Umbilical cord (tissue), 2 donors: ENCODE results near the gene CORO2B. TPM values are rescaled to one million over a fixed set of nuclear protein-coding genes. Genes with fewer than 3 reads are reported as not detected.

Source experiments
- DNase-seq: peaks from one replicate; pipeline ENCODE4 v3.0.0-alpha.2; 2015; ENCODE audit warnings: low spot score
- total RNA-seq: library from RNA; depleted of rRNA; stranded (reverse); fragments of >200 nt; gene quantifications from one replicate; pipeline ENCODE4 v1.2.3, GENCODE V29; 2014; ENCODE audit warnings: low replicate concordance; ENCODE audit not compliant: insufficient read depth

Gene CORO2B
- total RNA-seq, 1 donor from 2014 or later: 0.72 TPM

DNA sequence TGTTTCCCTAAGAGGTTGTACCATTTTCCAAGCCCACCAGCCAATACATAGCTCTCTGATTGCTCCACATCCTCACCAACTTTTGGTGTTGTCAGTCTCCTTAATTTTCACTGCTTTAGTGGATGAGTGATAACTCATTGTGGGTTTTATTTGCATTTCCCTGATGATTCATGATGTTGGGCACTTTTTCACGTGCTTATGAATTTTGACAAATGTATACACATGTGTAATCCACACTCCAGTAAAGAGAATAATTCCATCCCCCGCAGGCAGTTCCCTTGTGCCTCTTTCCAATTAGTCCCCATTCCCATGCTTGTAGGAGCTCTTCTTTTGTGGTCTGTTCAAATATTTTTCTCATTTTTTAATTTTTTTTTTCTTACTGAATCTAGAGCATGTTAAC lies 189.5 kb downstream of the CORO2B start:
- DNase-seq: no peak

DNA sequence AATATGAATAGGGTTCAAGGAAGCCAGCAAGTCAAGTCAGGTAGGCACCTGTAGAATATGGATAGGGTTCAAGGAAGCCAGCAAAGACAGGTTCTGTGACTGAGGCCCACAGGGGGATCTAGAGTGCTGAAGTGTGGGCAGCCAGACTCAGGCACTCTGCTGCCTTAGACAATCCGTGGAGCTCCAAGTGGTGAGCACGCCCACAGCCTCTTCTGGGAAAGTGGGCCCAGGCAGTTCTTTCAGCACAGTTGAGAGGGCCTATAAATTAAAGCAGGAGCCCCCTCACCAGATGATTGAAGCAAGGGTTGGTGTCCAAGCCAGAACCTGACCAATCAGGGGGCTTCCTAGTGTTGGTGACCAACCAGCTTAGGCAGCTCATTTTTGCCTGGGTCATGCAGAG lies 190.9 kb downstream of the CORO2B start:
- no peak for DNase-seq

- no peak for DNase-seq
Measured at GRCh38 chr15:68770216-68770615, 191.4 kb downstream of the CORO2B start.

- no peak for DNase-seq
Measured at GRCh38 chr15:68773036-68773435, 194.2 kb downstream of the CORO2B start.

- no peak for DNase-seq
Measured at GRCh38 chr15:68774120-68774519, 195.3 kb downstream of the CORO2B start.

DNA sequence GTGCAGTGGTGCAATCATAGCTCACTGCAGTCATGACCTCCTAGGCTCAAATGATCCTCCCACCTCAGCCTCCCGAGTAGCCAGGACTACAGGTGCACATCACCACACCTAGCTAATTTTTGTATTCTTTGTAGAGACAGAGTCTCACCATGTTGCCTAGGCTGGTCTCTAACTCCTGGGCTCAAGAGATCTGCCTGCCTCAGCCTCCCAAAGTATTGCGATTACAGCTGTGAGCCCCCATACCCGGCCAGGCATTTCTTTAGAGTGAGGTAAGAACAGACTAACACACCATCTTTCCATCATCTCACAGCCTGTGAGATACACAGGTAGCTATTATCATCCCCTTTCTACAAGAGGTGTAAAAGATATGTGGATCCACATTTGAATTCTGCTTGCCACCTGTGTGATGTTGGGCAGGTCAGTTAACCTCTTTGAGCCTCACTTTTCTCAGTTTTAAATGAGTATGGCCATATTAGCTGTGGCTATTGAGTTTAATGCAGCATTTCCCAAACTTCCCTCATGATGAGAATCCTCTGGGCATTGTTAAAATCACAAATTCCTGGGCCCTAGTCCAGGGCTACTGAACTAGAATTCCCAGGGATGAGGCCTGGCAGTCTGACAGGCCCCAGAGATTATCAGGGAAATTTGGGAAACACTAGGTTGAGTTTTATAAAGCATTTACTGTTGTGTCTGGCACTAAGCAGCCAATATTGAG lies 195.9 kb downstream of the CORO2B start:
- no peak for DNase-seq

DNA sequence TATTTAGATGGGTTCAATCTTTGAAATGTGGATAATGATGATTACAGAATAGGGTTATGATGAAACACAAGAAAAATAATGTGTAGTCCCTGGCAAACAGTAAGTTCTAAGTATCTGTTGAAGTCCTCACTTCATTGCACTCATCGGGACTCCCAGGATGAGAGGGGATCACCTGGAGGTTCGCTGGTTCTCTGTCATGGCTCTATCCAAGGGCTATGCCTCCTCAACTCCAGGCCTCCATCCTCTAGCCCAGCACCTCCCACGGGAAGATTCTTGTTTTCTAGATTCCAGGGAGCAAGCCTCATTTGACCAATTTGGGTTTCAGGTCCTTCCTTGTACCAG lies 196.4 kb downstream of the CORO2B start:
- DNase-seq: no peak

GRCh38 chr15:68775671-68776476 lies 197.1 kb downstream of the CORO2B start:
- peak; percentile 57 for DNase-seq

GRCh38 chr15:68776477-68777270 lies 197.9 kb downstream of the CORO2B start:
- no peak for DNase-seq

Other genes starting within 250 kb of the CORO2B start
- 84.5 TPM for gene ITGA11, start 146.8 kb upstream of the CORO2B start, total RNA-seq
- 46.2 TPM for gene ANP32A, start 241.9 kb downstream of the CORO2B start, total RNA-seq